Body of pancreas (tissue), 4 donors: ENCODE data around the gene ZNF248.

Experiments
- CTCF ChIP-seq, 7 experiments: fragments of 450-650 bp in 4 of 7; fragments of 200-600 bp in 3 of 7; sonication (generic) in 3 of 7; IDR thresholded peaks; one replicate each; pipeline ENCODE4 v1.5.1; 2016 to 2019; ENCODE audit warnings: antibody characterized with exemption in 7 of 7
- POLR2A ChIP-seq, 3 donors: fragments of 450-650 bp; IDR thresholded peaks; one replicate each; pipeline ENCODE4 v1.6.1; 2016; ENCODE audit warnings: antibody characterized with exemption in 3 of 3, mild to moderate bottlenecking in 2 of 3

GRCh38 chr10:37854626-37855025 lies 2.8 kb downstream of the ZNF248 start:
- TF ChIP-seq CTCF (IDR thresholded peaks at IDR 0.05) (no peak), POLR2A (IDR thresholded peaks at IDR 0.05) (no peak)
